T-helper 1 cell treated with Interleukin-12 subunit alpha and Interleukin-12 subunit beta and Interleukin-4 antibody, amounts not matched to agents 30 ng/mL and 1 ng/mL, for 36 hours (primary cell): ENCODE measurements around the gene ABI2. TPM values are rescaled to one million over a fixed set of nuclear protein-coding genes. Genes with fewer than 3 reads are reported as not detected.
"Not testable (repeated sequence)": the region's sequence is repeated elsewhere in the genome, so short reads cannot be mapped to it uniquely, and the experiment has no call there.

Experiments
- intact Hi-C: fragments of 100-400 bp; cut with micrococcal nuclease; formaldehyde crosslinking; loops from one replicate; pipeline ENCODE4 v1.15.1; 2024
- total RNA-seq: library from RNA; stranded (reverse); gene quantifications from 2 replicates; pipeline ENCODE4 v1.2.3, GENCODE V29; 2022

ABI2 gene
- total RNA-seq, 1 donor from 2014 or later, result 31.1 TPM

GRCh38 chr2:203413796-203414195 is 85.6 kb downstream of the ABI2 start:
- intact Hi-C loops, result no loop called here

DNA sequence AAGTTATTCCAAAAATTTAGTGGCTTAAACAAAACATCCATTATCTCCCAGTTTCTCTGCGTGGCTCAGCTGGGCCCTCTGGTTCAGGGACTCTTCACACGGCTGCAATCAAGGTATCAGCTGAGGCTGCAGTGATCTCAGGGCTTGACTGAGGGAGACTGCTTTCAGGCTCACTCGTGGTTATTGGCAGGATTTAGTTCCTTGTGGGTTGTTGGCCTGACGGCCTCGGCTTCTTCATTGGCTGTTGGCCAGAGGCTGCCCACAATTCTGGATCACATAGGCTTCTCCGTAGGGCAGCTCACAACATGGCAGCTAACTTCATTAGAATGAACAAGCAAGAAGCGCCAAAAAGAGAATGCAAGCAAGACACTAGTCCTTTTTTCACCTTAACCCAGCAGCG is 90.1 kb downstream of the ABI2 start:
- intact Hi-C loops, result no loop called here

- intact Hi-C loops, result no loop called here
Observed at GRCh38 chr2:203427061-203427460, 98.9 kb downstream of the ABI2 start.

- intact Hi-C loops, result not testable (repeated sequence)
Observed at GRCh38 chr2:203429643-203430042, 101.4 kb downstream of the ABI2 start.

- intact Hi-C loops, result no loop called here
Observed at GRCh38 chr2:203431391-203432185, 103.4 kb downstream of the ABI2 start.

GRCh38 chr2:203432811-203433210 is 104.6 kb downstream of the ABI2 start:
- intact Hi-C loops, result no loop called here

DNA sequence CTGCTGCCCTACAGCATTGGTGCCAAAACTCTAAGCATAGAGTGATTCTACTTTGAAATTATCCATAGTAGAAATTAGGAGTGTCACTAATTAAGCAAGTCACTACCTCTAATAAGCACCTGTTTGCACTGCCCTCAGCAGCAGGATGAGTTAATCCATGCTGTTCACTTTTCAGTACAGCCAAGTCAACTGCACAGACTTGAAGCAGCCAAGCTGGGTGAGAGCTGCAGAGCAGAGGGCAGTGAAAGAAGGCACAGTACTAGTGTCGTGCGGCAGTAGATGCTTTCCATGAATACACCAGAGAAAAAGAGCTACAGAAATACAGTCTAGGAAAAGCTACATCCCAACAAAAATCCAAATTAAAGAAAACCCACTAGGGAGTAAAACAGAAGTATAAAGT is 108.3 kb downstream of the ABI2 start:
- intact Hi-C loops, result no loop called here

DNA sequence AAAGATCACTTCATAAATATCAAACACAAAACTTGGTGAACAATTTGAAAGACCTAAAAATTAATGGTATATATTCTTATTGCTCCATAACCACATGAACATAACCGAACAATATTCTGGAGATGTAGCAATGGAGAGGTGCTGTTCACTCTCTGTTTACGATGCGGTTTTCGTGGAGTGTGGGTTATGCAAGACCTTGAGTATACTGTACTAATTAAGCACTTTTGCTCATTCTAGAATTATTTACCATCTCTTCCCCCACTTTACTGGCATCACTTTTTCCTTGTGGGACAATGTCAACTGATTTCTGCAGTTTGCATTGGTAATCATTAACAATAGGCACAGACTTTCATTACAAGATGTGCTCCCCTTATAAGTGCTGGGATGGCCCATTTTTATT is 109.3 kb downstream of the ABI2 start:
- intact Hi-C loops, result no loop called here

DNA sequence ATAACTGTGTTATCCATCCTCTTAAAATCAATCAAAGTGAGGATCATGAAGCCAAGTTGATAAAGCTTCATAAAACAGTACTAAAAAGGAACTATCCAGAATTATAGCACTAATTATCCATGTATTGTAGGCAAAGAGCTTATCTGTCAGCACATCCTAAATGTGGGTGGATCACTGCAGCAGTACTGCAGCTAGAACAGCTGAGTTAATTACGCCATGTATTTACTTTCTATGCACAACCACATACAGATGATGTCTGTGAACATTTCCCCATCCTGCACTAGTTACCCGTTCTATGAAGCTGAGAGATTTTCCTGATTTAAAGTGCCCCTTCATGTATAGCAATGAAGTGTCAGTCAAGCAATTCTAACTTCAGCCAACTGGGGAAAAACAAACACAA is 110.3 kb downstream of the ABI2 start:
- intact Hi-C loops, result no loop called here

DNA sequence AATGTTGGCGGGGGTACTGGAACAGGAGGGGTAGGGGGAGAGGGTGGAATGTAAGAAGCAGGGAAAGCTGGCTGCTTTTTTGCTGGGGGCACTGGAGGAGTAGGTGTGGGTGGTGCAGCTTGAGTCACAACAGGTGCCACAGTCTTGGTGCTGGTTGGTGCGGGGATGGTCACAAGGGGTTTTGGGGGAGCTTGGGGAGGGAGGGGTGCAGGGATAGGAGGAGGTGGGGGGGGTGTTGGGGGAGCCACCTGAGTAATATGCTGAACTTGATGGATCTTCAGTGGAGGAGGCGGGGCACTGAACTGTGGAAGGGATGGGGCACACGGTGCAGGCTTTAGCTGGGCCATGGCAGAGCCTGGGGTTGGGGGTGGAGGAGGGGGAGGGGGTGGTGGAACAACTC is 112.5 kb downstream of the ABI2 start:
- intact Hi-C loops, result no loop called here

GRCh38 chr2:203441463-203441862 is 113.3 kb downstream of the ABI2 start:
- intact Hi-C loops, result no loop called here

GRCh38 chr2:203442463-203442862 is 114.3 kb downstream of the ABI2 start:
- intact Hi-C loops, result no loop called here

DNA sequence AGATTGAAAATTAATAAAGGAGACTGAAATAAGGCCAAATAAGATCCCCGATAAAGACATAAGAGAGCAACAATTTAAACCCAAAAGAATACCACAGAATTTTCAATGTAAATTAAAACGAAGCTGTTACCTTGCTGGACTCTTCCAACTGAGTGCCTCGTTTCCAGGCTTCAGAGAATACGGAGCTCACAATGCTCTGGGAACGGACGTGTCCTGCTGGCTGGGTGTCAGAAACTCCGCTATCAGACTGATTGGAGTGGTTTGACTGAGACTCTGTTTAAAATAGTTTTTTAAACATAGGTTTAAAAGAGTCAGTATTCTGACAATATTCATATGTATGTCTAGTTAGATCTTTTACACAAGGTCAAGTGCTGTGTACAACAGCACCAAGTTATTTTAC is 116.5 kb downstream of the ABI2 start:
- intact Hi-C loops, result no loop called here

- intact Hi-C loops, result no loop called here
Observed at GRCh38 chr2:203446071-203446481, 117.9 kb downstream of the ABI2 start.

GRCh38 chr2:203446780-203447179 is 118.6 kb downstream of the ABI2 start:
- intact Hi-C loops, result no loop called here

DNA sequence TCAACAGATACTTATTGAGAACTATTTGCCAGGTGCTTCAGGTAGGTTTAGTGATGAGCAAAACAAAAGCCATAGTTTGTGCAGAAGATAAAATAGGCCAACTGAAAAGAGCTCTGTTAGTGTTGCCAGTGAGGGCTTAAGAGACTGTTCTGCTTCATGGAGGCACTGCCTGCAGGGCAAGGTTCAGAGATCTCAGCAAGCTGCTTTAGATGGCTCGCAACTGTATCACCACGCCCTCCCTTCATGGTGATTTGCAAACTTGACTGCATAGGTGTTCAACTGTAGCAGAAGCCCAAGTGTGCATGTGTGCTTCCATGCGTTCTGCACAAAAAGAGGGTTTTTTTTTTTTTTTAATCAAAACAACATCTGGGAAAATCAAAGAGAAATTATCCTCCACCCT is 122.4 kb downstream of the ABI2 start:
- intact Hi-C loops, result loop anchor here (5.0 kb wide), 1 partner anchor 168 kb away; no protein-coding TSS in a partner anchor

DNA sequence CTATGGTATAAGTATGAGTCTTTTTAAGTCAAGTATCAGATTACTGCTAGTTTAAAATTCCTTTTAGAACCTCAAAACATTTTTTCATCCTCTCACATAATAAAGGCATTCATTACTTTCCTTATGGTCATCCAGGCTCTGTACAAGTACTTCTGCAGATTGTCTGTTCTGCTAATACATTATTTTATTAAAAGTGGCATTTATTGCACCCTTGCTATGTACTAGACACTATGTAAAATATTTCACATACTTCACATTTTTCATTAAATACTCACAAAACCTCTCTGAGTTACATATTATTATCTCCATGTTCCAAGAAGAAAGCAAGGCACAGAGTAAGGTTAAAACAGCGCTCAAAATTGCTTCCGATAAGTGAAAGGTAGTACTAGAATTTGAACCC is 122.8 kb downstream of the ABI2 start:
- intact Hi-C loops, result loop anchor here (5.0 kb wide), 1 partner anchor 169 kb away; no protein-coding TSS in a partner anchor

DNA sequence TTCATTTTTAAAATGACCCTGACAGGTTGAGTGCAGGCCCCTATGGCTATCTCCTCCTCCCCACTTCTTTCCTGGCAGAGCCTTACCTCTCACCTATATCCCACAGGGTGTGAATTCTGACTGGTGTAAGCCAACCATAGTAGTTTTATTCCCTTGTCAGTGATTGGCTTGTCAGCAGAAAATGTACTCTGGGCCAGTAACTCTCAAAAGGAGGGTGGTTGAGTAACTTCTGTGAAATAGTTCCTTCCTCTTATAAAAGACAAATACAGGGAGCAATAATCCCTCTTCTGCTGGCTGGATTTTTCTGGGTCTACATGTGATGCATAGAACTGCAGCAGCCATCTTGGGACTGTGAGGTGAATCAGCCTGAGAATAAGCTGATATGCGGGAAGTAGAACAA is 123.5 kb downstream of the ABI2 start:
- intact Hi-C loops, result loop anchor here (5.0 kb wide), 1 partner anchor 169 kb away; no protein-coding TSS in a partner anchor

DNA sequence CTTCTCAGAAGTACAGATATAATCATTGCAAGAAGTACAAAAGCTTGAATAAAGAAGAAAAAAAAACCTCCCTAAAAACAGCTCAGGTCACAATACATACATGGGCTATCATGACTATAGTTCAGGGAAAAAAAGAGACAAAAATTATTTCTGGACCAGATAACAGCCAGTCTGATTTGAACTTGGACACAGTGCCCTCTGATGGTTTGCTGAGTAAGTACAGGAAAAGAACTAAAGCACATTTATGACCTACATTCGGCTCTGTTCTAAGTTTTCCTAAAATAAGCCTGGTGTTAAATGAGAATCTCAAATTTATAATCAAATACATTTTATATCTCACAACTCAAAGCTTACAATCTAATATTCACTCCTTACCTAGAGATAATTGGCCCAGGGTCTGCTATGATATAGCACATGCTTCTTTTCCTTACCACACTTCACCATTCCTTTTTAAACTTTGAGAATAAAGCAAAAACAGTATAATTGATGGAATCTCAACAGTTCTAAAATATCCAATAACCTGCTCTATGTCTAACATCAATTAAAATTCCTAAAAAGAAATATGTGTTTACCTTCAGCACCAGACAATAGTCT is 125.8 kb downstream of the ABI2 start:
- intact Hi-C loops, result loop anchor here (1.0 to 5.0 kb wide), 6 partner anchors 172 to 880 kb away; no protein-coding TSS in a partner anchor

DNA sequence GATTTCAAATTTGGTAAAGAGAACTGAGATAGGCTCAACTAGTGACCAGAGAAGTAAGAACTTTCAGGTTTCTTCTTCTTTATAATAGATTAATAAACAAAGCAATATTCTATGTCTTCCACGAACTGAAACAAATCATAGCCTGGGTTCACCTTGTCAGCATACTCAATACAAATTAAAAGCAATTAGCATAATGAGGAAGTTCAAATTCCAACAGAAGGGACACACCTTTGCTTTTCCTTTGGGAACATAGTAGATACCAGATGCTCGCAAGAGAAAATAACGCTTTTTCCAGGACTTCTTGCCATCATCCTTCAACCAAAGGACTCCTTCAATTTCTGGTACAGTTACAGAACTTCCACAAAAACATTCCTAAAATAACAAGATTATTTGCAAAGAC is 127.0 kb downstream of the ABI2 start:
- intact Hi-C loops, result no loop called here

- intact Hi-C loops, result no loop called here
Observed at GRCh38 chr2:203461746-203462145, 133.6 kb downstream of the ABI2 start.

GRCh38 chr2:203462308-203462707 is 134.1 kb downstream of the ABI2 start:
- intact Hi-C loops, result no loop called here

GRCh38 chr2:203463266-203463678 is 135.1 kb downstream of the ABI2 start:
- intact Hi-C loops, result no loop called here
